Fibroblast of skin of back (primary cell): ENCODE data around the gene RUNX2.
A peak's percentile ranks its signal among the peaks of the same experiment; 100 is the strongest.

Source experiments
- DNase-seq: peaks from one replicate; pipeline ENCODE4 v3.0.0-alpha.2; 2013

Gene RUNX2

DNA sequence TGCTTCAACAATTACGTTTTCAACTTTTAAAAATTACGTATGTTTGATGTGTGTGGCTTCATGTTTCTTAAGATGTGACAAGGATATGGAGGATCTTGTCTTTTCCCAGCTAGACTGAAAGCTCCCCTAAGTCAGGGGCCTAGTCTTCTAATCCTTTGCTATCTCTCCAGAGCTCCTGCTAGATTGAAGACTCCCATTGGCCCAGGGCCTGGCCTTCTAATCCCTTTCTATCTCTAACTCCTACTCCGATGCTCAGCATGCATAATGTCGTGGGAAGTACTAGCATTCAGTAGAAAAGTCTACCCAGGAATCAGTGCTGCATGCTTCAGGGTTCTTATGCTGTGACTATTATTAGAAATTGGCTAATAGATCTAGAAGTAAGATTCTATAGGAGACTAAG lies 194.4 kb downstream of the RUNX2 start:
- no peak for DNase-seq

DNA sequence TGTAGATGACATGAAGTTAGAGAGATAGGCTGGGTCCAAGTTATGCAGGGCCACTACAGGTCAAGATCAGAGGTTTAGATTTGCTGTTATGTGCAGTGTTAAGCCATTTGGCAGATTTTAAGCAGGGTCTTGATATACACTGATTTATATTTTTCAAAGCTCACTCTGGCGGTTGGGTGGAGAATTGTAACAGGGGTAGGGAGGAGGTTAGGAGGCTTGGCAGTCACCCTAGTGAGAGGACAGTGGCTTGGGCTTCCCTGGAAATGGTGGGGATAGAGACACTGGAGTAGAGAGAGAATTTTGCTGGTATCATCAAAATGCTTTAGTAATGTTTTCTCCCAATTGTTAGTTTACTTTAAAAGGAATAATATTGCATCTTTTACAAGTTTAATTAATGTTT lies 199.1 kb downstream of the RUNX2 start:
- no peak for DNase-seq

DNA sequence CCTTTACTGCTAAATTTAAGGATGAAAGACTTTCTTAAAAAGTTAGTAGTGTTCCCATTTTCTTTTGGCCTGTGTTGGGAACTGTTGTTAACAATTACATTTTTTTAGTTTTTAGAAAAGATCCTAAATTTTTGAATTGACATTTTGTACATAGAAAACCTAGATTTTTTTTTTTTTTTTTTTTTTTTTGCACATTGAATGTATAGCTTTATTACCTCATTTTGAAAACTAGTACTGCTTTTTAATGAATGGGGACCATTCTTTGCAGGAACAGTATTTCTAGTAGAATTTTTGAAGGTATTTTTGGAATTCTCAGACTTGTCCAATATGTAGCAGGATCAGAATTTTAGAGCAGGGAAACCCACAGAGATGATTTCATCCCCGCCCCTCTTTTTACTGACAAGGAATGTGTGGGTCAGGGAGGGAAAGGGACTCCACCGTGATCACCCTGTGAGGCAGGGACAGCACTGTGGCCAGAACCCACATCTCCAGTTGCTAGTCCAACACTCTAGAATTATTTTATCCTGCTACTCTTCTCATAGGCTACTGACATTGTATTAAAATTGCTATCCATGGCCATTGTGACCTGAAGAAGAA lies 204.0 kb downstream of the RUNX2 start:
- peak; percentile 57 for DNase-seq

DNA sequence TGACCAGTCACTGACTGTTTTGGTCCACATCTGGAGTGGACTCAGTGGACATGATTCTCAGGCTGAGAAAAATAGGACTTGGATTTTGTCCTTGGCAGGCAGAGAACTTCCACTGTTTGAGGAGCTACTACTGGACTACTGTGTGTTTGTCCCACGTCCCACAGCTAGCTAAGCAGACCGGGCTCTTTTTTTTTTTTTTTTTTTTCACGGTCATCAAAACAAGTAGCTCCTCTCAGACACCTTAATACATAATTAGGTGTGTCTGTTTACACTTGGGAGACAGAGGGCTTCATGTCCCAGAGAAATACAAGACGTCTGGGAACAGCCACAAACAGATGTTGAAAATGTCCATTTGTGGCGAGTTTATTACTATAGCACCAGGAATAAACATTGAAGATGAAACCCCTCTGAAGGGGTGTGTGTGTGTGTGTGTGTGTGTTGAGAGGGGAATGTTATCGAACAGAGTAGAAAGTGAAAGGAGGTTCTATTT lies 204.6 kb downstream of the RUNX2 start:
- DNase-seq, result peak; percentile 31

DNA sequence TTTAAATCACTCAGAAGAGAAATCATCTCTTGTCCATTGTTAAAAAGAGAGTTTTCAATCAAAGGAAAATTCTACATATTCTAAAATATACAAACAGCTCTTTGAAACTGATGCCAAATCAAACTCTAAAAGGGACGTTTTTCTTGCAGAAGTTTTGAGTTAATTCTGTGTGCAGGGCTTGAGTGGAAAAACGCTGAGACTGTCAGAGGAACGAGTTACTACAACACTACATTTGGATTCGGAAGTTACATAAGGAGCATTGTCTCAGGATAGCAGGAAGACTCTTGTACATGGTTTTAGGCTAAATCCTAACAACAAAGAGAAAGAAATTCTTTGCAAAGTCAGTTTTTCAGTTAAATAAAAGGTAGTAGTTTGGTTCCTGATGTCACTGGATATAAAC lies 205.3 kb downstream of the RUNX2 start:
- DNase-seq, result no peak

DNA sequence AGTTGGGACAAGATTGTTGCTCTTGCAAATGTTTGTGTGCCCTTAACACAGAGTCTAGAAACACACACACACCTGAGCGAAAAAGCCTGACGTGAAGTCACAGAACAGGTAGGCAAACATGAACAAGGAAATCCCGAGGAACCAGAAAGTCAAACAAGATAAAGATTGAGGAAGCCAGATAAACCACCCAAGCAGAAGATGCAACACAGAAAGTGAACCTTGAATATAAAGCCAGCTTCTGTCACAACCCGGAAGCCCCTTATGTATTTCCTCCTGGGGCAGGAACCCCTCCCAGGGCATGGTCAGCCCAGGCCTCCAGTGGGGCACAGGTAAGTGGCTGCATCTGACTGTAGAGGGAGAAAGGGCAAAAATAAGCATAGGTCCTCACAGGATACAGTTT lies 207.8 kb downstream of the RUNX2 start:
- DNase-seq, result no peak

DNA sequence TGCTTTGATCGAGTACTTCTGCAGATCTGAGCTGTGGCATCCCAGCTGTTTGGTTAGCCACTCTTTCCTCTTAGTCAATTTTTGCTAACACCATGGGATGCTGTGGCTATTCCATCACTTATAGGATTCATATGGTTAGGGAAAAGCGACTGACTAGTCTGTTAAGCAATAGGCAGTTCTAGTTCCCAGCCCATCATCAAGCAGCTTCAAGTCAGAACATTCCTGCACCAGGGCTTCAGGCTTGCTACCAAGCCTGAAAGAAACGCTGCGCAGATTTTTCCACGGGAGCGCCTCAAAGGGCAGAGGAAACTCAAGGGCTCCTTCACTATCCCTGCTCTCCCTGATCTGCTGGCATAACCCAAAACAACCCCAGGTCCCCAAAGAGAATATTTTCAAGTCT lies 209.4 kb downstream of the RUNX2 start:
- DNase-seq, result no peak

DNA sequence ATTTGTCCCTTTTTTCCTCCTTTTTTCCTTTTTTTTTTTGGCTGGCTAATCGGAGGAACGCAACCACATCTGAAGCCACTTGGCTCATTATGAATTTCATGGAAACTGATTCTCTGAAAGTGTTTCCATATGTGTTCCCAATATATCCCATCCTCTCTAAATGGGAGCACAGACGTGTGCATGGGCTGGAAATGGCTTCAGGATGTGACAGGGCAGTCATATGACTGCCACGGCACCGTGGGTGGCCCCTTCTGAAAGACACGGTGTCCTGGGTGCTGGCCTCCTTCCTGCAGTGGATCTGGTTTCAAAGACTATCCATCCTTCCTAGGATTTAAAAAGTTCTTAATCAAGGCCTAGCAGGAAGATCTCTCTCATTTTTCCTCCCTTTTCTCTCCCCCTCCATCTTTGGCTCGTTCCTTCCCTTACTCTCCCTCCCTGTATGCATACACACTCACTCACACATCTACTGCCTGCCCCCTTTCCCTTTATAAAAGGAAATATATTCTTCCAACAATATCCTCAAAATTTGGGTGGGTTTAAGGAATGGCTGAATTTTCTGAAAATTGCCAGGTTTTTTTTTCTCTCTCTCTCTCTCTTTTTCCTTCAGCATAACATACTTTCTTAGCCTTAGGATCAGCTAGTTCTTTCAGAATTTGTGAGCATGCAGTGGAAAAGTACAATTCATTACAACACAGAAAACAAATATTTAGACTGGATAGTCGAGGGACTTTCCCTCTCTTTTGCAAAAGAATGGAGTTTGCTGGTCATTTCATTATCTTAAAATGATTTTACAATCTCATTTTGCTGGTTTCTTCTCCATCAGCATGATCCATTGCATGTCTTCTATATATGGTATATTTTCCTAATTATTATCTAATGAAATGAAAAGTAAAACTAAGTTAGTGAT lies 210.8 kb downstream of the RUNX2 start:
- peak; percentile 59 for DNase-seq

DNA sequence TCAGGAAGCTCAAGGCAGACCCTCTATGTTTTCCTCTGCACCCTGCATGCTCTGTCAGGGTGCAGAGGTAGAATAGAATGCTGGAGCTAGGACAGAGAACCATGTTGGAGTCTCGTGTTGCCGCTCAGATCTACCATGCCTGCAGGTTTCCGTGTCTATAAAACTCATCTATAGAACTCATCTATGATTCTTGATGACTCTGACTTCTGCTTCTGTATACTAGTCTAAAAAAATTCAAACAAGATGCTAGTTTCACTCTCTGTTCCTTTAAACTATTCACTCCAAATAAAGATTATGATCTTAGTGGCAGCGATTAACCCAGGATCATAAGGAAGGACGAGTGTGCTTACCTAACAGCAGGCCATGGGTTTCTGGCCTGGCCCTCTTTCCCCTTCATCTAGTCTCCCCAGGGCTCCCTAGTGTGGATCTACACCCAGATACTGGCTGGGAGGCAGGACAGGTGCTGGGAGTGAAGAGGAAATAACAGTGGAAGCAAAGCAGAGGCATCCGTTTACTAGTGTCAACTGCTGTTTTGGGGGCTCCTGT lies 212.3 kb downstream of the RUNX2 start:
- DNase-seq, result no peak

DNA sequence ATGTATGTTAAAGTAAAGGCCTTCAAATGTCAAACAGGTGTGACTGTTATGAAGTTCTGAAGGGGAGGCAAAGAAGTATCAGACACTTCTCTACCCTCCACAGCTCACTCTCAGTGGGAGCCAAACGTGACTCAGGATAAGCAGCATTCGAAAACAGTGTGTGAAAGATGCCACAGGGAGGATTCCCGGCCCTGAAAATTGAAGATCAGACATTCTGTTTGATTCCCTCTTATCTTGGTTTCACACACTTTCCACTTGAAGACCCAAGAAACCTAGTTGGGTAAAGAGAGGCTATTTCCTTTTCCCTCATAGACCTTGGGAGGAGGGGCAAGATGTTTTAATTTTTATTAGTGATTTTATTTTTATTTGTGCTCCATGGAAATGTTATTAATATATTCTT lies 213.8 kb downstream of the RUNX2 start:
- DNase-seq, result peak; percentile 42

DNA sequence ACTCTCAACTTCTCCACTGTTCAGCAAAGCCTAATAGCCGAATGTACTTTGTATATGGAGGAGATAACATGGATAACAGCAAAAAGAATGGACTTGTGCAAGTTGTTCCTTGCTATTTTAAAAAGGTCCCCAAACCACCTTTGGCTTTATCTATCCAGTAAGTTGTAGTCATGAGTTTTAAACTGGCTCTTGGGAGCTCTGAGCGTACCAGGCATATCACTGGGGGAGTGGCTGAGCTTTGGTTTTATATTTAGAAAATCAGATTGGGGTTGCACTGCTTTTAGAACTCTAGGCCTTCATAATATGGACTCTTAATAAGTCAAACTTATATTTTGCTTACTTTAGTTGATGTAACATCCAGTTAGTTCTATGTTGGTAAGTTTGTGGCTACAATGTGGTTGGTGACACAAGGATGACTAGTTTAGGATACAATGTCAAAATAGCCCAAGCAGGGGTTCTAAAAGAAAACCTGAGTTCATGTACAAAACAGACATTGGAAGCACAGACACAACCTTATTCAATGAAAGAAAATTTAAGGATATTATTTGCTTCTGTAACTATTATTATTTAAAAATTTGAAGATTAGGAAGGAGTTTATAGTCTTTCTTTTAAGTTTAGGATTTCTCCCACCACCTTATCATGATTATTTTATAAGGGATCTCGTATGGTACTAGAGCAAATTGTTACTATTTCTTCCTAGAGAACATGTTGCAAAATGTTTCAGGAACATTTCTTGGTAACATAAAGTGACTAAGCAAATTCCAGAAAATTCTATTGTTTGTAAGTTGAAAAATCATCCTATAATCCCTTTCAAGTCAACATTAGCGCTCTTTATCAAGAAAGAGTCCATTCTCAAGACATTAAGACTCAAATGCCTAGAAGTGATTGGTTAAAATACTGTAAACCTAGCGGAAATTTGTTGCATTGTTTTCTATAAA lies 215.4 kb downstream of the RUNX2 start:
- peak; percentile 83 for DNase-seq

DNA sequence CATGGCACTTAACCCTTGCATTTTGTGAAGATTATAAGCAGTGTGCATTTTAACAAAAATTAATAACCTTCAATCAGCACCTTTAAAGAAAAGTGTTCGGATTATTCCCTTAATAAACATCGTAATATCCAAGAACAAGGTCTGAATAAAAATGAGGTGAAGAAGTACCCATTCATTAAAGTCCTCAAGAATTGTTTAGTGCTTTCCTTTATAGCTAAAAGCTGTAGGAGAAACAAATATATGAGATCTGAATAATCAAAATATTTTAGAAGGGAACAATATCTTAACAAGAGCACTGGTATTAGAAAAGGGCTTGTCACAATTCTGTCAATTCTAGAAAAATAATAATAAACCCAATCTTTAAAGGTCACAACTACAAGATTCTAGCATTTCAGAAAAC lies 217.3 kb downstream of the RUNX2 start:
- DNase-seq, result no peak

DNA sequence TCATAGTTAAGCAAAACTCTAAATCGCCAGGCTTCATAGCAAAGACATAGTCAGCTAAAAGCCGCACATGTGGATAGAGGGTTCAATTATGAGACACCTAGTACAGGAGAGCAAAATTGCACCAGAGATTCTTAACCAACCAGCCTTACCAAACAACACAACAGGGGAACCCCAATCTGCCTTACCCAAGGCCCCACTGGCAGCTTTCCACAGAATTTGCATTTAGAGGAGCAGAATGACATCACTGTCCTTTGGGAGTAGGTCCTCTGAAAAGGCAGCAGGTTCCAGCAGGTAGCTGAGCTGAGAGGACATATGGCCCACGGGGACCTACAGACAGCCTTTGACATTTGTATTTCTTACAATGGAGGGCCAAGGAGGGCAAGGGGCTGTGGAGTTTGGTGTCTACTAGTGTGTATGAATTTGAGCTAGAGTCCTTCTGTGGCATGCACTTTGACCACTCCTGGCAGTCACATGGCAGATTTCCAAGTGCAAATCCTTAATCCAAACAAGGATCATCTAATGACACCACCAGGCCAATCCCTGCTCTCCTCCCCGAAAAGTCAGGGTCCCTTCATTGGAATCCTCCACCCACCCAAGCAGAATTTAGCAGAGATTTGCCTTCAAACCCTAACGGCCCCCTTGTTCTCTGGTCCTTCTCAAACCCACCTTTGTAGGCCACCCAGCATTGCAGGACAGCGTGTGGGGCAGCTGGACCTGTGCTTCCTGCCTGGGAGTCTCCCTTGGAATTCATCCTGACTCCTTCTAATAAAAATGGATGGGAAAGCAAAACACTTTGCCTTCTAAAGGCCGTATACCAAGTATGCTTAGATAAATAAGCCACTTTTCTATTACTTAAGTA lies 220.8 kb downstream of the RUNX2 start:
- DNase-seq, result no peak

DNA sequence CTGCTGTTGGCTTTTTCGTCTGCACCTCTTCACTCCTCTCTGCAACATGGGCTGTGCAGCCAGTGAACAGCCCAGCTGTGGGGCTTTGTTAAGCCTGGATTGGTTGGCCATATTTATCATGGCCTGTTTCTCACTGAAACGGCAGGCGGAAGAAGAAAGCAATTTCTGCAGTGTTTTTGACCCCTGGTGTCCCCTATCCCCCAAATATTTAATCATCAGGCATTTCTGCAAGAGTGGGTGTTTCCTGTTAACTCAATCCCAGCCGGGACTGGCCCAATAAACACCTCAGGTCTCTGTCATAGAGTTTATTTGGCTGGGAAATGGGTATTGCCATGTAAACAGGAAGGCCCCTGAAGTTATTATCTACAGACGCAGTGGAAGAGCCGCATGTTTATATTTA lies 224.4 kb downstream of the RUNX2 start:
- no peak for DNase-seq

DNA sequence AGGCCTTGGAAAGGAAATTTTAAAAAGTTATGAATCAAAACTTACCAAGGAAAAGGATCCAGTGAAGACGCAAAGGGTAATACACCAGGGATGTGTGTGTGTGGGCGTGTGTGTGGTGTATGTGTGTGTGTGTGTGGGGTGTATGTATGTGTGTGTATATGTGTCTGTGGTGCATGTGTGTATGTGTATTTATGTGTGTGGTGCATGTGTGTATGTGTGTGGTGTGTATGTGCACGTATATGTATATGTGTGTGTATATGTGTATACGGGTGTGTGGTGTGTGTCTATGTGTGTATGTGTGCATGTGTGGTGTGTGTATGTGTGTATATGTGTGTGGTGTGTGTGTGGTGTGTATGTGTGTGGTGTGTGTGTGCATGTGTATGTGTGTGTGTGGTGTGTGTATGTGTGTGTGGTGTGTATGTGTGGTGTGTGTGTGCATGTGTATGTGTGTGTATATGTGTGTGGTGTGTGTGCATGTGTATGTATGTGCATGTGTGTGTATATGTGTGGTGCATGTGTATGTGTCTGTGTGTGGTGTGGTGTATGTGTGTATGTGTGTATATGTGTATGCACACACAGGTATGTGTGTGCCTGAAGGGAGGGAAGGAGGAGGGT lies 225.7 kb downstream of the RUNX2 start:
- no peak for DNase-seq

DNA sequence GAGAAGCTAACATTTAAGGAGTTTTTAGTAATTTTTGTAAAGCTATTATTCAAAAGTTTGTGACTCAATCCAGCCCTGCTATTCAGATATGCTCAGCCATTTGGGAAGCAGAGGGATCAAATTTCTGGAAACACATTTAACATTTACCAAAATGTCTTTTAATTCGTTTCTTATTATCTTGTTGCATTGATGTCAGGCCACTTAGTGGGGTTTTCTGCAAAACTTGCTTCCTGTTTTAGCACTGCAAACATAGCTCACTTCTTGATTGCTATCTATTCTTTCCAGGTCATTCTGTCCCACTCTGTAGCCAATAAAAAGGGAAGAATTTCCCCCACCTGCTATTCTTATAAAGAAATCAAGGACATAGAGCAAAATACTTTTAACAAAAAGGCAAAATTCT lies 226.5 kb downstream of the RUNX2 start:
- DNase-seq, result no peak

DNA sequence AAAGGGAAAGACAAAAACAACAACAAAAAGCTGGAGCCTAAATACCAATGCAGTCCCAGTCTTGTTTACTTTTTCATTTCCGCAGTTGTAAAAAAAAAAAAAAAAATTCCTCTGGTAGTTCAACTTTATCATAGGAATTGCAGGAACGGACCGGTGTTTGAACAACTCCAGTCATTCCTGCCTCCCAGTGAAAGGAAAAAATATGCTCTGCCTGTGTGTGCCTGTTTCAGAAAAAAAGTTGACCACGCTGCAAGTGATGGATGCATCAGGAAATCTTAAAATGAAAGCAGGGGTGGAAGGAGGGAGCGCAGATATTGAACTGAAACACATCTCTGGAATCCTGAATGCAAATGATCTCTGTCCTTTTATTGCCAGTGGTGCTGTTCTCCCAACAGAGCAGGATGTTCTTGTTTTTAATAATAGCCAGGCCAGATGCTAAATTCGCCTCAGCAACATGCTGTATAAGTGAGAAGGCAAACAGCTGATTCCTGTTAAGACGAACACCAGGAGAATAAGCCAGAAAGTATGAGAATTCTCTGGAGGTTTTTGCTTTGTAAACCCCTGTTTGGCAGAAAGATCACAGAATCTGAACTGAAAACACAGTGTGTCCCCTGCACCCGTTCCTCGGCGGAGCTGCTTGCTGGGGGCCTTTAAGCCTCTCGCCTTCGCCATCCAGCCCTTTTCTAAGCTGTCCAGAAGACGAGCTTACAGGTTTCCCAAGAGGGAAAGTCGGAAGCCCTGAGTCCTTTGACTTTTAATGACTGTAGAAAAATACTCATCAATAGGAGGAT lies 228.0 kb downstream of the RUNX2 start:
- peak; percentile 60 for DNase-seq

DNA sequence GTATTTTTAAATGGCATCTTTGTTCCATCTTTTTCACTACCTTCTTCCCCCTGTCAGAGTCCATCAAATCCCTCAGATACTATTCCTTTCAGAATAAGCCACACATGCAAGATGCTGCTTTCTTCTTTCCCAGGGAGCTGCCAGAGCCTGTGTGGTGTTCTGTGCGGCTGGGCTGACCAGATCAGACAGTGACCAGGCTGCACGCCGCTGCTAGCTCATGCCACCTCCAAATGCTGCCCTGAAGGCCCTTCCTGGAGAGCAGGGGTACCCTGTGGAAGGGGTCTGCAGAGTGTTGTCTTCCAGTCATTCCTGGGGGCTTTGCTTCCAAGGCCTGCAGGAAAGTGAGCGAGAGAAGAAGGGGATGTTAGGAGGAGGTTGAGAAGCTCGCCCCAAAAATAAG lies 228.7 kb downstream of the RUNX2 start:
- DNase-seq, result no peak

DNA sequence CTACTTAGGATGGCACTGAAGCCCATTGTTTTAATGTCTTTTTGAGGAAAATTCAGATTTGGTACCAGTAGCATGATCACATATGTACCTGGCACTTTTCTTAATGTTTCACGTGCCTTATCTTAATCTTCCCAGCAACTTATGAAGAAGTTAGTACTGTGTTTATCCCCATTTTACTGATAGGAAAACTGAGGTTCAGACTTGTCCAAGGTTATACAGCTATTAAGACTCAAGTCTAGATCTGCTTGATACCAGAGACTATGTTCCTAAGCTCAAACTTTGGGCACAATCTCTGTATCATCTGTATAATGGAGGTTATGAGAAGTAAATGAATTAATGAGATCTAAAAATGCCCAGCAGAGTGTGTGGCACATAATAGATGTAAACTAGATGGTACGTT lies 229.3 kb downstream of the RUNX2 start:
- no peak for DNase-seq

DNA sequence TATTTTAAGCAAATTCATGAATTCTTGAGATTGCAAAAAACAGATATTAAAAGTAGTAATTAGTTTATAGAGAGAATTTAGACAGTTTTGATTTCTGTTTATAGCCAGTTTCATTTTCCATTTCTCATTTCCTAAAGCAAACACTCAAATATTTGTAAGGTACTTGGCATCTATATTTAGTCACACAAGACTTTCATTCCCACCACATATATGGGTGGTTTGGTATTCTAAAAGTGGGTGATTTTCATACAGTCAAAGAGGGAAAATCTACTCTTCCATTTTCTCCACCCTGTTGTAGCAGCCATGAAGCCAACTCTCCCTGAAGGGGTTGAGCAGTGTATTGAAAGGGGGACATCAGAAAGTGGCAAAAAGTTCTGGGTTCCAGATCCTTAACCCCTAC lies 230.7 kb downstream of the RUNX2 start:
- peak; percentile 37 for DNase-seq
